Ramos (cell line): ENCODE measurements around the gene C2CD2L.
"Not testable (repeated sequence)": the region's sequence is repeated elsewhere in the genome, so short reads cannot be mapped to it uniquely, and the experiment has no call there.

Experiments used
- in situ Hi-C: fragments of 300-500 bp; cut with MboI; formaldehyde crosslinking; loops from one replicate; pipeline ENCODE4 v1.14.3; 2022; ENCODE audit warnings: low sequenced_read_pairs; ENCODE audit not compliant: unreplicated experiment

Gene C2CD2L

DNA sequence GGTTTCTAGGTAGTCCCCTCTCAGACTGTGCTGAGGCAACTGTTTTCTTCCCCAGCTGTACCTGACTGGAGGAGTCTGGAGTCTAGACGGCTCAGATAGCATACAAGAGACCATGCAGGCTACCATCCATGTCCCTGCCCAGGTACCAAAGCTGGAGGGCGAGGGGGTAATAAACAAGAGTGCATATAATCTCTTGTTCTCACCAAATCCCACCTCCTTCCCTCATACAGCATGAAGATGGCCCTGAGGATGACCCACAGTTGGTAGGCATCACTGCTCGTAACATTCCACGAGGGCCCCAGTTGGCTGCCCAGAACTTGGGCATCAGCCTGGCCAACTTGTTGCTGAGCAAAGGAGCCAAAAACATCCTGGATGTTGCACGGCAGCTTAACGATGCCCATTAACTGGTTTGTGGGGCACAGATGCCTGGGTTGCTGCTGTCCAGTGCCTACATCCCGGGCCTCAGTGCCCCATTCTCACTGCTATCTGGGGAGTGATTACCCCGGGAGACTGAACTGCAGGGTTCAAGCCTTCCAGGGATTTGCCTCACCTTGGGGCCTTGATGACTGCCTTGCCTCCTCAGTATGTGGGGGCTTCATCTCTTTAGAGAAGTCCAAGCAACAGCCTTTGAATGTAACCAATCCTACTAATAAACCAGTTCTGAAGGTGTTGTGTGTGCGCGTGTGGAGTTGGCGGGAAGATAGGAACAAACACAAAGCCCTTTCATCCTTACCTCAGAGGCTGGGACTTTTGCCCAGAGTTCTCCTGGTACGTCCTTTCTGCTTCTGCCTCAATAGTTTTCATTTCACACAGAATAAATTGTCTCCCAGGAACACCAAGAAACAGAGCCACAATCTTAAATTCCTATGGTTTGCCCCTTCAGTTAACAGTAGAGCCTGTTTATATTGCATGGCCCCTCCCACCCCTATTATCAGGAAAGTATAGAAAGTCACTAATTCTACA, 14.0 kb upstream of the C2CD2L start:
- in situ Hi-C loops, result no loop called here

GRCh38 chr11:119093942-119094815, 13.0 kb upstream of the C2CD2L start:
- in situ Hi-C loops, result no loop called here

DNA sequence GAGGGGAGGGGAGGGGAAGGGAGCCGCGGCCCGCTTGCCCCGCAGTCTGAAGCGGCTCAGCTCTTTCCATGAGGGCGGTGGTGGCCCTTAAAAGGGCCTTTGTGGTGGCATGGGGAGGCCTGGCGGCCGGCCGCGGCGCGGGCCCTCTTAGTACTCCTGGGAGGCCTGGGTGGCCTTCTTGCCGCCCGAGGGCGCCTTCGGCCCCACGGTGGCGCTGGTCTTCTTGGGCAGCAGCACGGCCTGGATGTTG, 12.4 kb upstream of the C2CD2L start:
- in situ Hi-C loops, result no loop called here

DNA sequence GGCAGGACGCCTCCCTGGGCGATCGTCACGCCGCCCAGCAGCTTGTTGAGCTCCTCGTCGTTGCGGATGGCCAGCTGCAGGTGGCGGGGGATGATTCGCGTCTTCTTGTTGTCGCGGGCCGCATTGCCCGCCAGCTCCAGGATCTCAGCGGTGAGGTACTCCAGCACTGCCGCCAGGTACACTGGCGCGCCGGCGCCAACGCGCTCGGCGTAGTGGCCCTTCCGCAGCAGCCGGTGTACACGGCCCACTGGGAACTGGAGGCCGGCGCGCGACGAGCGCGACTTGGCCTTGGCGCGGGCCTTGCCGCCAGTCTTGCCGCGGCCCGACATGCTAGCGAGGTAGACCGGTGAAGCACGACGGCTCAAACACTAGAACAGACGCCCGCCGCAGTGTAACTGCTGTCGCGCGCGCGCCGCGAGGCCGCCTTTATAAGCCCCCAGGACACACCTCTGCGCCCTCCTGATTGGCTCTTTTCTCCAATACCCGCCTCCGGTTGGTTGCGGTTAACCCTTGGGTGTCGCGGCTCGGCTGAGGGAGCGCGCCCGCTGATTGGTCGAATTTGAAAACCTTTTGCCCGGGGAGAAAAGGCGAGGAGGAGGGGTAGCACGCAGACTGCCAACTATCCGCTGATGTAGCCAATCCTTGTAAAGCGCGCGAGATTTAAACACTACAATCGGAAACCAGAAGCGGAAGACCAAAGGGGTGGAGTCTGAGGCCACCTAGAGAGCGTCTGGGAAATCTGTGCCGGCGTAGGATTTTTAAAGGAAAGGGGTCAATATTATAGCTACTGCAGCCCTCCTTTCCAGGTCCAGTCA, 11.9 kb upstream of the C2CD2L start:
- in situ Hi-C loops, result no loop called here

GRCh38 chr11:119099711-119100110, 7.4 kb upstream of the C2CD2L start:
- in situ Hi-C loops, result no loop called here

GRCh38 chr11:119100246-119100970, 6.7 kb upstream of the C2CD2L start:
- in situ Hi-C loops, result no loop called here

- in situ Hi-C loops, result no loop called here
These were observed 6.0 kb upstream of the C2CD2L start for GRCh38 chr11:119100994-119101758.

- in situ Hi-C loops, result no loop called here
These were observed 5.3 kb upstream of the C2CD2L start, which contains the start of gene DPAGT1 for GRCh38 chr11:119101759-119102423. Gene DPAGT1 (minus strand): TSS chr11:119101853. CDS start chr11:119101655, 198 bp downstream.

DNA sequence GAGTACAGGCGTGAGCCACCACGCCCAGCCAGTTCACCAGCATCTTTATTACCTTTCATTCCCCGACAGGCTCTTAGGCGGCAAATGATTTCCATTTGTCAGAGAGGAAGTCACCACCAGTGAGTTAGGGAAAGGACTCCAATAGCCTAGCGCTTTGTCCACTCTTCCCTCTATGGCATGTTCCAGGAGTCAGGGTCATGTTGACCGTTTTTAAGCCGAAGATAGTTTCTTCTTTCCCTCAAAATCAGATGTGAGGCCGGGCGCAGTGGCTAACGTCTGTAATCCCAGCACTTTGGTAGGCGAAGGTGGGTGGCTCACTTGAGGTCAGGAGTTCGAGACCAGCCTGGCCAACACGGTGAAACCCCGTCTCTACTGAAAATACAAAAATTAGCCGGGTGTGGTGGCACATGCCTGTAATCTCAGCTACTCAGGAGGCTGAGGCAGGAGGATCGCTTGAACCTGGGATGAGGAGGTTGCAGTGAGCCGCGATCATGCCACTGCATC, 3.9 kb upstream of the C2CD2L start:
- in situ Hi-C loops, result not testable (repeated sequence)

DNA sequence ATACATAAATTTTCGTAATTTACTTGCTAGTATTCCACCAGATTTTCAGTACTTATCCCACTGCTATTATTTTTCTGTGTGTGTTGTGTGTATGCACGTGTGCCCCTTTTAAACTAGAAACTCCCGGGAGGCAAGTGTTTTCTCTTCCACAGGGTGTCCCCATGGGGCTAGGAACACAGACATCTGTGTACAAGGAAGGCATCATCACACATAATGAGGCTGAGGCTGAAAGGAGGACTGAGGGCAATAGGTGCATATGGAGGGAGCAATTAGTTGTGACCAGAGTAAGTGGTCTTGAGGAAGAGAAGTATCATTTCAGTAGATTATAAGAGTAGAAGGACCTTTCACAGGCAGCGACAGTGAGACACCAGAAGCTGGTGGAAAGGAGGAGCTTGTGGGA, 3.4 kb upstream of the C2CD2L start:
- in situ Hi-C loops, result no loop called here

DNA sequence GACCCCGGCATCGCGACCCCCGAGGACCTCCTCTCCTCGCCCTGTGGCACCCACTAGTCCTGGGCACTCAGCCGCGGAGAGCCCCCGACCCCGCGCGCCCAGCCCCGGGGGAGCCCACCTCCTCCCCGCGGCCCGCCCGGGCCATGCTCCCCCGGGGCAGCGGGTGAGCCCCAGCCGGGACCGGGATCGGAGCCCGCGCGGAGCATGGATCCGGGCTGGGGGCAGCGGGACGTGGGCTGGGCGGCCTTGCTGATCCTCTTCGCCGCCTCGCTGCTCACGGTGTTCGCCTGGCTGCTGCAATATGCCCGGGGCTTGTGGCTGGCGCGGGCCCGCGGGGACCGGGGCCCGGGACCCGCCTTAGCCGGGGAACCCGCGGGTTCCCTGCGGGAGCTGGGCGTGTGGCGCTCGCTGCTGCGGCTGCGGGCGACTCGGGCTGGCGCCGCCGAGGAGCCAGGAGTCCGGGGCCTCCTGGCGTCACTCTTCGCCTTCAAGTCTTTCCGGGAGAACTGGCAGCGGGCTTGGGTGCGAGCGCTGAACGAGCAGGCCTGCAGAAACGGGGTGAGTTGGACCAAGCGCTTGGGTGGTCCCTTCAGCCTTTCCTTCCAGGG, 498 bp downstream of the C2CD2L start:
- in situ Hi-C loops, result no loop called here

DNA sequence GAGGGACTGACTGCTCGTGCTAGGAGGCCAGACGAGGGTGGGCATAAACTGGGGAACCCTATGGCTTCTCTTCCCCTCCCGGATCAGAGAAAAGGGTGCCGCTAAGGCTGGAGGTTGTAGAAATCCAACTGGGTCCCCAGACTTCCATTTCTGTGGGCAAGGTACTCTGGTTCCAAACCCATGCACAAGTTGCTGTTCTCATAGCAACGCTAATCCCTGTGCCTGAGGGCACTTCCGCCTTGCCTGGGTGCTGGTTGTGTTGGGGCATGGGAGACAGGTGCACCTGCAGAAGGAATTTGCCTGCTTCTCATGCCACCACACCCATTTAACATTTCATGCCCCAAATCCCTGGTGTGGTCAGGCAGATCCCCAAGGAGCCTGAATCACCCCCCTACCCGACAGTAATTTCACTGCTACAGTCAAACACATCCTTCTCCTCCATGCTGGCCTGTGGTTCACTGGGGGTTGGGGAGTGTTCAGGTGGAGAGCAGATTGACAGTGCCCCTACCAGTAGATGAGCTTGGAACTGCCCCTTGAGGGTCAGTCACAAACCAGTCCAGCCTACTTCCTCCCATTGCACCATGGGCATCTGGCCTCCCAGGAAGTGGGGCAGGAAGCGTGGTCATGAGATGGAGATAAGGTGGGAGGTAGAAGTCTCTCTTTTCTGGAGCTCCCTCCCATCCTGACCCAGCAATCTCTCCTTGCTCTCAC, 1.2 kb downstream of the C2CD2L start:
- in situ Hi-C loops, result no loop called here

GRCh38 chr11:119108857-119109221, 1.7 kb downstream of the C2CD2L start:
- in situ Hi-C loops, result no loop called here

GRCh38 chr11:119109843-119110242, 2.7 kb downstream of the C2CD2L start:
- in situ Hi-C loops, result no loop called here

GRCh38 chr11:119110439-119110838, 3.3 kb downstream of the C2CD2L start:
- in situ Hi-C loops, result no loop called here

GRCh38 chr11:119111361-119111925, 4.3 kb downstream of the C2CD2L start:
- in situ Hi-C loops, result no loop called here
